ENCODE data around the gene JTB.
A peak's percentile ranks its signal among the peaks of the same experiment; 100 is the strongest.
"Not testable (repeated sequence)": the region's sequence is repeated elsewhere in the genome, so short reads cannot be mapped to it uniquely, and the experiment has no call there.

Gene JTB

GRCh38 chr1:153977250-153978240 is at the start of gene JTB:
Gene JTB (minus strand): TSS chr1:153977674. CDS start chr1:153977252, 422 bp downstream.
- DNase-seq (ENCODE audit: low read depth, low spot score) = peak; percentile 75

- no peak for DNase-seq (ENCODE audit: low read depth, low spot score)
These were observed 42.5 kb upstream of the JTB start for GRCh38 chr1:154019940-154020339.

- DNase-seq (ENCODE audit: low read depth, low spot score) = no peak
These were observed 41.8 kb upstream of the JTB start for GRCh38 chr1:154019269-154019668.

GRCh38 chr1:154014154-154014907 is 36.9 kb upstream of the JTB start:
- no peak for DNase-seq (ENCODE audit: low read depth, low spot score)

GRCh38 chr1:154012543-154012942 is 35.1 kb upstream of the JTB start:
- DNase-seq (ENCODE audit: low read depth, low spot score) = not testable (repeated sequence)

GRCh38 chr1:154012129-154012528 is 34.7 kb upstream of the JTB start:
- no peak for DNase-seq (ENCODE audit: low read depth, low spot score)

GRCh38 chr1:154006136-154006535 is 28.7 kb upstream of the JTB start:
- DNase-seq (ENCODE audit: low read depth, low spot score) = no peak

GRCh38 chr1:154000420-154000819 is 22.9 kb upstream of the JTB start:
- no peak for DNase-seq (ENCODE audit: low read depth, low spot score)

- DNase-seq (ENCODE audit: low read depth, low spot score) = not testable (repeated sequence)
These were observed 19.4 kb upstream of the JTB start for GRCh38 chr1:153996882-153997281.

GRCh38 chr1:153995640-153996039 is 18.2 kb upstream of the JTB start:
- DNase-seq (ENCODE audit: low read depth, low spot score) = no peak

GRCh38 chr1:153995202-153995601 is 17.7 kb upstream of the JTB start:
- no peak for DNase-seq (ENCODE audit: low read depth, low spot score)

GRCh38 chr1:153991806-153992205 is 14.3 kb upstream of the JTB start:
- no peak for DNase-seq (ENCODE audit: low read depth, low spot score)

GRCh38 chr1:153991151-153991630 is 13.7 kb upstream of the JTB start:
- DNase-seq (ENCODE audit: low read depth, low spot score) = no peak

GRCh38 chr1:153990468-153991150 is 13.1 kb upstream of the JTB start, which contains the start of gene RPS27:
Gene RPS27 (plus strand): TSS chr1:153990762. CDS start chr1:153990797, 35 bp downstream.
- DNase-seq (ENCODE audit: low read depth, low spot score) = peak; percentile 68

- no peak for DNase-seq (ENCODE audit: low read depth, low spot score)
These were observed 10.1 kb upstream of the JTB start for GRCh38 chr1:153987621-153988020.

GRCh38 chr1:153985941-153986761 is 8.7 kb upstream of the JTB start, which contains the start of gene RAB13:
Gene RAB13 (minus strand): TSS chr1:153986339. CDS start chr1:153986236, 103 bp downstream.
- no peak for DNase-seq (ENCODE audit: low read depth, low spot score)

GRCh38 chr1:153985341-153985912 is 8.0 kb upstream of the JTB start:
- DNase-seq (ENCODE audit: low read depth, low spot score) = peak; percentile 48

- DNase-seq (ENCODE audit: low read depth, low spot score) = no peak
These were observed 6.8 kb upstream of the JTB start for GRCh38 chr1:153984123-153984894.

GRCh38 chr1:153981735-153982134 is 4.3 kb upstream of the JTB start:
- DNase-seq (ENCODE audit: low read depth, low spot score) = not testable (repeated sequence)

Data from activated naive CD8-positive, alpha-beta T cell treated with anti-CD3 and anti-CD28 coated beads, Interleukin-2, amount 50 U/mL, for 16 hours (primary cell).